ENCODE measurements around the gene PHYHD1. TPM values are rescaled to one million over a fixed set of nuclear protein-coding genes. Genes with fewer than 3 reads are reported as not detected.

The PHYHD1 gene
- total RNA-seq, 2 donors from 2014 or later, result 15.2 to 18.0 TPM

DNA sequence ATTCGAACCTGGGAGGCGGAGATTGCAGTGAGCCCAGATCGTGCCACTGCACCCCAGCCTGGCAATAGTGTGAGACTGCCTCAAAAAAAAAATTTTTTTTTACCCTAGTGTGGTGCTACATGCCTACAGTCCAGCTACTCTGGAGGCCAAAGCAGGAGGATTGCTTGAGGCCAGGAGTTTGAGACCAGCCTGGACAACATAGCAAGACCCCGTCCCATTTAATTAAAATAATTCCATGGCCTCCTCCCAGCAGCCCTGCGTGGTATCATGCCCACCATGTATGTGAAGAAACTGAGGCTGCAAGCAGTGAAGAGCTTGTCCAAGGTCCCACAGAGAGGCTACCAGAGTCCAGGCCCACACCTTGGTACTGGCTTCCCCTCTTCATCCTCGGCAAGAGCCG is 19.4 kb upstream of the PHYHD1 start:
- H3K27me3 Mint-ChIP-seq (ENCODE audit: insufficient read depth), result no peaks in the 10 kb centered on the region
- Histone ChIP-seq H3K36me3 (ENCODE audit: control insufficient read depth, insufficient read depth, low read length) (peaks cover 41% of the 10 kb centered on the region), H3K4me1 (ENCODE audit: control insufficient read depth, insufficient read depth, low read length) (no peaks in the 10 kb centered on the region), H3K4me3 (ENCODE audit: low read length) (no peak overlapping the region), H3K27me3 (ENCODE audit: control insufficient read depth, insufficient read depth, low read length, poor library complexity, severe bottlenecking) (no peaks in the 10 kb centered on the region), H3K27ac (ENCODE audit: low read depth, low read length) (no peak overlapping the region), H3K9ac (ENCODE audit: extremely low read depth, low read length, poor library complexity, severe bottlenecking) (no peak overlapping the region), H3K9me3 (ENCODE audit: control insufficient read depth, low read length) (no peaks in the 10 kb centered on the region)
- no peak overlapping the region for H3K4me3 Mint-ChIP-seq
- WGBS, 2 experiments (ENCODE audit: insufficient coverage in 1 of 2, insufficient read length in 1 of 2), result 93 to 98% methylated on average over 6 to 7 of the region's 7 CpGs
- H3K9me3 Mint-ChIP-seq, result no peaks in the 10 kb centered on the region
- H3K4me1 Mint-ChIP-seq, result no peaks in the 10 kb centered on the region
- no peak overlapping the region for H3K27ac Mint-ChIP-seq
- peaks cover 21% of the 10 kb centered on the region for H3K36me3 Mint-ChIP-seq (ENCODE audit: low read depth)
- DNase-seq, result no peak
- TF ChIP-seq, protein P1, sequence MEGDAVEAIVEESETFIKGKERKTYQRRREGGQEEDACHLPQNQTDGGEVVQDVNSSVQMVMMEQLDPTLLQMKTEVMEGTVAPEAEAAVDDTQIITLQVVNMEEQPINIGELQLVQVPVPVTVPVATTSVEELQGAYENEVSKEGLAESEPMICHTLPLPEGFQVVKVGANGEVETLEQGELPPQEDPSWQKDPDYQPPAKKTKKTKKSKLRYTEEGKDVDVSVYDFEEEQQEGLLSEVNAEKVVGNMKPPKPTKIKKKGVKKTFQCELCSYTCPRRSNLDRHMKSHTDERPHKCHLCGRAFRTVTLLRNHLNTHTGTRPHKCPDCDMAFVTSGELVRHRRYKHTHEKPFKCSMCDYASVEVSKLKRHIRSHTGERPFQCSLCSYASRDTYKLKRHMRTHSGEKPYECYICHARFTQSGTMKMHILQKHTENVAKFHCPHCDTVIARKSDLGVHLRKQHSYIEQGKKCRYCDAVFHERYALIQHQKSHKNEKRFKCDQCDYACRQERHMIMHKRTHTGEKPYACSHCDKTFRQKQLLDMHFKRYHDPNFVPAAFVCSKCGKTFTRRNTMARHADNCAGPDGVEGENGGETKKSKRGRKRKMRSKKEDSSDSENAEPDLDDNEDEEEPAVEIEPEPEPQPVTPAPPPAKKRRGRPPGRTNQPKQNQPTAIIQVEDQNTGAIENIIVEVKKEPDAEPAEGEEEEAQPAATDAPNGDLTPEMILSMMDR (conservative IDR thresholded peaks at IDR 0.05), result no peak

DNA sequence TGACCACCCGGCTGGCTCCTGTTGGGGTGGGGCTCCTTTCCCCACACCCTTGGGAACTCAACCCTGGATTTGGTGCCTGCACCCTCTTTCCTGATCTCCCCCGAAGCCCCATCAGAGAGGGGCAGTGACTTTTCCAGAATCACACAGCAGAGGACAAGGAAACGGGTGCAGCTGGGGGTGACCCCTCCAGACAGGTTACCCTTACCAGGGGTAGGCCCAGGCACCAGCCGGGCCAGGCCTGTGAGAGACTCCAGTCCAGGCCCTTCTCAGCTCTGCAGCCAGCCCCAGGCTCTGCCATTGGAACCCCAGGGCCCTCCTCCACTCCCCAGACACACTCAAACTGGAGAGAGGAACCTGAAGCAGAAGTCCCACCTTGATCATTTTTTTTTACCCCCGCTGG is 19.0 kb upstream of the PHYHD1 start:
- Histone ChIP-seq H3K9me3 (ENCODE audit: control insufficient read depth, low read length) (no peaks in the 10 kb centered on the region), H3K36me3 (ENCODE audit: control insufficient read depth, insufficient read depth, low read length) (peaks cover 40% of the 10 kb centered on the region), H3K9ac (ENCODE audit: extremely low read depth, low read length, poor library complexity, severe bottlenecking) (no peak overlapping the region), H3K27ac (ENCODE audit: low read depth, low read length) (no peak overlapping the region), H3K27me3 (ENCODE audit: control insufficient read depth, insufficient read depth, low read length, poor library complexity, severe bottlenecking) (no peaks in the 10 kb centered on the region), H3K4me1 (ENCODE audit: control insufficient read depth, insufficient read depth, low read length) (no peaks in the 10 kb centered on the region), H3K4me3 (ENCODE audit: low read length) (no peak overlapping the region)
- no peak overlapping the region for H3K27ac Mint-ChIP-seq
- no peaks in the 10 kb centered on the region for H3K9me3 Mint-ChIP-seq
- no peaks in the 10 kb centered on the region for H3K4me1 Mint-ChIP-seq
- H3K4me3 Mint-ChIP-seq, result no peak overlapping the region
- no peaks in the 10 kb centered on the region for H3K27me3 Mint-ChIP-seq (ENCODE audit: insufficient read depth)
- TF ChIP-seq, protein P1 (conservative IDR thresholded peaks at IDR 0.05), result no peak
- DNase-seq, result no peak
- 89 to 94% methylated on average over 2 to 5 of the region's 5 CpGs for WGBS, 2 experiments (ENCODE audit: insufficient coverage in 1 of 2, insufficient read length in 1 of 2)
- H3K36me3 Mint-ChIP-seq (ENCODE audit: low read depth), result peaks cover 20% of the 10 kb centered on the region

DNA sequence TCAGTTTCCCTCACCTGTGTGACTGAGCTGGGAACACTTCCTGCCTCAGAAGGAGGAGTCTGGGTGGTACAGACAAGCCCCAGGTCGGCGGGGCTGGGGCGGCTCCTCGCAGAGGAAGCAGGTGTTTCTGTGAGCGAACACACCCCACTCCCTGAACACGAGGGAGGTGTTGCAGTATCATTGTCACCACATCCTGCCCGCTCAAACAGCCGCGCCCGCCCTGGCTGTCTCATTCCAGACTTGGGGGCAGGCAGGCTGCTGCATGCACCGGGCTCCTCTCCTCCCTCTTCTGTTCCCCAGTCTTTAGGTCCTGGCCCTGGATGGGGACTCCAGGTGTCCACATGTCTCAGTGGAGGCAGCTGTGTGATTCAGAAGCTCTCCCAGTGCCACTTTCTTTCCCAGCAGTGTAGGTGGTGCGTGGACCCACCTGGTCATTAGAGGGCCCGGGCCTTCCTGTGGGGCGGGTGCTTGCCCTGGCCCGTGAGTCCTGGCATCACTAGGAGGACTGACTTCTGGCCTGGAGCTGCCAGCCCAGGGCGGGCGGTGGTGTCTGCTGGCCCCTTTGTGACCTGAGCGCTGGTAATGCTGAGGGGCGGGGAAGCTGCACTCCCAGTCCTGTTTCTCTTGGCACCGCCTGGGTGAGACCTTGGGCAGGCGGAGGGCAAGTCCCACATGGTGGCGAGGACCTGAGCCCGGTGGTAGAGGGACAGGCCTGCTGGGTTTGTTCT is 18.3 kb upstream of the PHYHD1 start:
- no peak for DNase-seq
- Histone ChIP-seq H3K36me3 (ENCODE audit: control insufficient read depth, insufficient read depth, low read length) (peaks cover 36% of the 10 kb centered on the region), H3K9me3 (ENCODE audit: control insufficient read depth, low read length) (no peaks in the 10 kb centered on the region), H3K4me1 (ENCODE audit: control insufficient read depth, insufficient read depth, low read length) (no peaks in the 10 kb centered on the region), H3K4me3 (ENCODE audit: low read length) (no peak overlapping the region), H3K9ac (ENCODE audit: extremely low read depth, low read length, poor library complexity, severe bottlenecking) (no peak overlapping the region), H3K27me3 (ENCODE audit: control insufficient read depth, insufficient read depth, low read length, poor library complexity, severe bottlenecking) (no peaks in the 10 kb centered on the region), H3K27ac (ENCODE audit: low read depth, low read length) (no peak overlapping the region)
- TF ChIP-seq, protein P1 (conservative IDR thresholded peaks at IDR 0.05), result no peak
- Mint-ChIP-seq H3K27me3 (ENCODE audit: insufficient read depth) (no peaks in the 10 kb centered on the region), H3K4me3 (no peak overlapping the region), H3K4me1 (no peaks in the 10 kb centered on the region), H3K9me3 (no peaks in the 10 kb centered on the region), H3K36me3 (ENCODE audit: low read depth) (peaks cover 22% of the 10 kb centered on the region), H3K27ac (peak overlapping the region; percentile 39)
- 96 to 97% methylated on average over 6 to 23 of the region's 23 CpGs for WGBS, 2 experiments (ENCODE audit: insufficient coverage in 1 of 2, insufficient read length in 1 of 2)

Data from endodermal cell (in vitro differentiated cells).